Gastrocnemius medialis (tissue), 4 donors: Measurements from ENCODE around the gene LOX.

Experiments
- POLR2A ChIP-seq, 2 donors: fragments of 450-650 bp; IDR thresholded peaks; one replicate each; pipeline ENCODE4 v1.6.1; 2017; ENCODE audit warnings: antibody characterized with exemption in 2 of 2, mild to moderate bottlenecking in 2 of 2, moderate library complexity in 2 of 2
- TF ChIP-seq, protein P1 (sequence below), 5 experiments: fragments of 450-650 bp in 3 of 5; fragments of 200-600 bp in 2 of 5; sonication (generic) in 2 of 5; IDR thresholded peaks in 4 of 5; conservative IDR thresholded peaks in 1 of 5; 1 replicate in 4 of 5; 2 replicates in 1 of 5; pipeline ENCODE4 v1.5.1; 2016 to 2019; ENCODE audit warnings: antibody characterized with exemption in 5 of 5, mild to moderate bottlenecking in 3 of 5, moderate library complexity in 3 of 5

DNA sequence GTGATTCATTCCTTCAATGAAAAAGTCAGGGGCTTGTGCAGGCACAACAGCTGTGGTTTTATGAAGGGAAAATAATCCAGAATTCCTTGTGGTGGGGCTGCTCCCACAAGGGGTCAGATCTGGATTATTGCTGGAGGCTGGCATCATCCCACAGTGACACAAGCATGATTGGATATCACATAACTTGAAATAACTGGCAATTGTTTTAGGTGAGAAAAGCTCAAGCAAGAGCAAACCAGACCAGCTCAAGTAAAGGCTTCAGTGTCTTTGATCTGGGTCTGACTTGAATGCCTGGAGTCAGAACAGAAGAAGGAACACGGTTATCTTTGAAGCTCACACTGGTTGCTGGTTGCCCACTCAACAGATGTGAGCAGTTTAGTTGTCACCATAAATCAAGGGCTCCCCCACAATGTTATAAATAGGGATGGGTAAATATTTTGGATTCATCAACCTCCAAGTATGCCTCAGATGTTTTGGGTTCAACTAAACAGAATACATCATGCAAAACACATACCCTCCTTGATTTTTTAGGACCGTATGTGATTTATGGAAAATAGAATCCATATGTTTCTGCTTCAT lies 48.2 kb upstream of the LOX start:
- TF ChIP-seq POLR2A (IDR thresholded peaks at IDR 0.05): no peak
- TF ChIP-seq, protein P1, sequence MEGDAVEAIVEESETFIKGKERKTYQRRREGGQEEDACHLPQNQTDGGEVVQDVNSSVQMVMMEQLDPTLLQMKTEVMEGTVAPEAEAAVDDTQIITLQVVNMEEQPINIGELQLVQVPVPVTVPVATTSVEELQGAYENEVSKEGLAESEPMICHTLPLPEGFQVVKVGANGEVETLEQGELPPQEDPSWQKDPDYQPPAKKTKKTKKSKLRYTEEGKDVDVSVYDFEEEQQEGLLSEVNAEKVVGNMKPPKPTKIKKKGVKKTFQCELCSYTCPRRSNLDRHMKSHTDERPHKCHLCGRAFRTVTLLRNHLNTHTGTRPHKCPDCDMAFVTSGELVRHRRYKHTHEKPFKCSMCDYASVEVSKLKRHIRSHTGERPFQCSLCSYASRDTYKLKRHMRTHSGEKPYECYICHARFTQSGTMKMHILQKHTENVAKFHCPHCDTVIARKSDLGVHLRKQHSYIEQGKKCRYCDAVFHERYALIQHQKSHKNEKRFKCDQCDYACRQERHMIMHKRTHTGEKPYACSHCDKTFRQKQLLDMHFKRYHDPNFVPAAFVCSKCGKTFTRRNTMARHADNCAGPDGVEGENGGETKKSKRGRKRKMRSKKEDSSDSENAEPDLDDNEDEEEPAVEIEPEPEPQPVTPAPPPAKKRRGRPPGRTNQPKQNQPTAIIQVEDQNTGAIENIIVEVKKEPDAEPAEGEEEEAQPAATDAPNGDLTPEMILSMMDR (IDR thresholded peaks at IDR 0.05 in 4 of 5, conservative IDR thresholded peaks at IDR 0.05 in 1 of 5): no peak
